Ramos (cell line): ENCODE measurements around the gene ZNF775.

Experiments used
- in situ Hi-C: fragments of 300-500 bp; cut with MboI; formaldehyde crosslinking; loops from one replicate; pipeline ENCODE4 v1.14.3; 2022; ENCODE audit warnings: low sequenced_read_pairs; ENCODE audit not compliant: unreplicated experiment

ZNF775 gene

GRCh38 chr7:150344299-150344698 is 34.8 kb upstream of the ZNF775 start:
- in situ Hi-C loops: no loop called here

- in situ Hi-C loops: no loop called here
Measured at GRCh38 chr7:150345012-150345411, 34.1 kb upstream of the ZNF775 start.

GRCh38 chr7:150346922-150347321 is 32.2 kb upstream of the ZNF775 start:
- in situ Hi-C loops: no loop called here

- in situ Hi-C loops: no loop called here
Measured at GRCh38 chr7:150351587-150352194, 27.4 kb upstream of the ZNF775 start.

- in situ Hi-C loops: no loop called here
Measured at GRCh38 chr7:150355666-150356059, 23.5 kb upstream of the ZNF775 start.

GRCh38 chr7:150356265-150356897 is 22.7 kb upstream of the ZNF775 start:
- in situ Hi-C loops: no loop called here

- in situ Hi-C loops: no loop called here
Measured at GRCh38 chr7:150357270-150357669, 21.9 kb upstream of the ZNF775 start.

GRCh38 chr7:150357771-150358427 is 21.2 kb upstream of the ZNF775 start:
- in situ Hi-C loops: no loop called here

- in situ Hi-C loops: no loop called here
Measured at GRCh38 chr7:150358433-150358832, 20.7 kb upstream of the ZNF775 start.

- in situ Hi-C loops: no loop called here
Measured at GRCh38 chr7:150358988-150359621, 20.0 kb upstream of the ZNF775 start.

GRCh38 chr7:150359622-150360362 is 19.3 kb upstream of the ZNF775 start:
- in situ Hi-C loops: no loop called here

GRCh38 chr7:150360363-150361058 is 18.6 kb upstream of the ZNF775 start:
- in situ Hi-C loops: no loop called here

- in situ Hi-C loops: no loop called here
Measured at GRCh38 chr7:150361402-150361801, 17.7 kb upstream of the ZNF775 start.

GRCh38 chr7:150361807-150362621 is 17.1 kb upstream of the ZNF775 start:
- in situ Hi-C loops: no loop called here

GRCh38 chr7:150363370-150363769 is 15.8 kb upstream of the ZNF775 start:
- in situ Hi-C loops: no loop called here

GRCh38 chr7:150363872-150364271 is 15.3 kb upstream of the ZNF775 start:
- in situ Hi-C loops: no loop called here

GRCh38 chr7:150365194-150365593 is 13.9 kb upstream of the ZNF775 start:
- in situ Hi-C loops: no loop called here

GRCh38 chr7:150365673-150366398 is 13.3 kb upstream of the ZNF775 start:
- in situ Hi-C loops: no loop called here
